Loucy (cell line): ENCODE data around the gene TNIP3.

Experiments
- H2AFZ ChIP-seq: fragments of 200-600 bp; sonication (generic); 2 replicates; pipeline ENCODE4 v1.6.0; 2016; ENCODE audit warnings: antibody characterized with exemption, mild to moderate bottlenecking, low read length, moderate library complexity
- H3F3A ChIP-seq: fragments of 200-600 bp; 2 replicates; pipeline ENCODE4 v1.6.0; 2016; ENCODE audit warnings: antibody characterized with exemption, low read depth, mild to moderate bottlenecking
- H3K27me3 ChIP-seq: fragments of 200-600 bp; sonication (generic); 2 replicates; pipeline ENCODE4 v1.6.1; 2014; ENCODE audit warnings: low read length, mild to moderate bottlenecking; ENCODE audit not compliant: insufficient read depth, poor library complexity, severe bottlenecking
- H3K36me3 ChIP-seq: fragments of 200-600 bp; sonication (generic); 2 replicates; pipeline ENCODE4 v1.6.1; 2016; ENCODE audit warnings: low read length; ENCODE audit not compliant: insufficient read depth
- H3K4me1 ChIP-seq: fragments of 200-600 bp; sonication (generic); 2 replicates; pipeline ENCODE4 v1.5.1; 2014; ENCODE audit warnings: low read length, mild to moderate bottlenecking; ENCODE audit not compliant: insufficient read depth, poor library complexity, severe bottlenecking
- H3K4me2 ChIP-seq: fragments of 200-600 bp; sonication (generic); 2 replicates; pipeline ENCODE4 v1.6.0; 2014; ENCODE audit warnings: antibody characterized with exemption, low read length, low read depth, mild to moderate bottlenecking; ENCODE audit not compliant: poor library complexity, severe bottlenecking
- H3K4me3 ChIP-seq: fragments of 200-600 bp; sonication (generic); 2 replicates; pipeline ENCODE4 v1.5.1; 2014; ENCODE audit warnings: low read length, mild to moderate bottlenecking, mixed read lengths; ENCODE audit not compliant: poor library complexity, severe bottlenecking
- H3K79me2 ChIP-seq: fragments of 200-600 bp; sonication (generic); 2 replicates; pipeline ENCODE4 v1.6.1; 2014; ENCODE audit warnings: low read length; ENCODE audit not compliant: insufficient read depth
- H3K9ac ChIP-seq: fragments of 200-600 bp; sonication (generic); 2 replicates; pipeline ENCODE4 v1.6.0; 2014; ENCODE audit warnings: mild to moderate bottlenecking, low read depth, low read length, moderate library complexity; ENCODE audit not compliant: poor library complexity, severe bottlenecking
- H3K9me2 ChIP-seq: fragments of 200-600 bp; sonication (generic); replicated peaks from 2 replicates; pipeline ENCODE4 v1.6.1; 2016; ENCODE audit warnings: low read depth, low read length, mixed read lengths
- H3K9me3 ChIP-seq: fragments of 200-600 bp; sonication (generic); 2 replicates; pipeline ENCODE4 v1.6.1; 2014; ENCODE audit warnings: mild to moderate bottlenecking, antibody characterized with exemption, low read length, low read depth; ENCODE audit not compliant: insufficient read depth
- H4K20me1 ChIP-seq: fragments of 200-600 bp; sonication (generic); 2 replicates; pipeline ENCODE4 v1.6.0; 2014; ENCODE audit warnings: antibody characterized with exemption, low read length, mild to moderate bottlenecking; ENCODE audit not compliant: insufficient read depth, poor library complexity, severe bottlenecking
- EZH2phosphoT487 ChIP-seq: fragments of 200-600 bp; IDR thresholded peaks from 2 replicates; pipeline ENCODE4 v1.6.1; 2018; ENCODE audit warnings: antibody characterized with exemption, mild to moderate bottlenecking, moderate library complexity, borderline replicate concordance
- TF ChIP-seq, protein P1 (sequence below): fragments of 200-600 bp; sonication (generic); conservative IDR thresholded peaks from 2 replicates; pipeline ENCODE4 v1.5.1; 2014; ENCODE audit warnings: mild to moderate bottlenecking, antibody characterized with exemption, low read length

TNIP3 gene

DNA sequence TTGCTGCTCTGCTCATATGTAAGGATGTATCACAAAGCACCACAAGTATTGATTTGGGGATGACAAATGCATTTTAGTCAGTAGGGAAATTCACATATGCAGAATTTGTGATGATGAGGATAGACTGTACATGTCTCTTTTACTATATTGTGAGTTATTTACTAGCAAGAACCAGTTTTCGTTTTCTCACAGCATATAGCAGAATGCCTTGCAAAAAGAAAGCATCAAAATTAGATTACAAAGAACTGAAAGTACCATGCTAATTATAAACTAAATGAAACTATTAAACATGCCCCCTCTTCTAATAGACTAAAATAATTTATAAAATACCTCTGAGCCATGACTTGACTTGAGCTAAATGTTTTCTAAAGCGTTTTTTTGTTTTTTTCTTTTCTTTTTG lies 20.1 kb downstream of the TNIP3 start:
- TF ChIP-seq EZH2phosphoT487: no peak
- TF ChIP-seq, protein P1, sequence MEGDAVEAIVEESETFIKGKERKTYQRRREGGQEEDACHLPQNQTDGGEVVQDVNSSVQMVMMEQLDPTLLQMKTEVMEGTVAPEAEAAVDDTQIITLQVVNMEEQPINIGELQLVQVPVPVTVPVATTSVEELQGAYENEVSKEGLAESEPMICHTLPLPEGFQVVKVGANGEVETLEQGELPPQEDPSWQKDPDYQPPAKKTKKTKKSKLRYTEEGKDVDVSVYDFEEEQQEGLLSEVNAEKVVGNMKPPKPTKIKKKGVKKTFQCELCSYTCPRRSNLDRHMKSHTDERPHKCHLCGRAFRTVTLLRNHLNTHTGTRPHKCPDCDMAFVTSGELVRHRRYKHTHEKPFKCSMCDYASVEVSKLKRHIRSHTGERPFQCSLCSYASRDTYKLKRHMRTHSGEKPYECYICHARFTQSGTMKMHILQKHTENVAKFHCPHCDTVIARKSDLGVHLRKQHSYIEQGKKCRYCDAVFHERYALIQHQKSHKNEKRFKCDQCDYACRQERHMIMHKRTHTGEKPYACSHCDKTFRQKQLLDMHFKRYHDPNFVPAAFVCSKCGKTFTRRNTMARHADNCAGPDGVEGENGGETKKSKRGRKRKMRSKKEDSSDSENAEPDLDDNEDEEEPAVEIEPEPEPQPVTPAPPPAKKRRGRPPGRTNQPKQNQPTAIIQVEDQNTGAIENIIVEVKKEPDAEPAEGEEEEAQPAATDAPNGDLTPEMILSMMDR: no peak
- Histone ChIP-seq H3K9ac (no peak overlapping the region), H3K4me2 (no peak overlapping the region), H3K27me3 (no peaks in the 10 kb centered on the region), H3K9me2 (no peaks in the 10 kb centered on the region), H4K20me1 (no peaks in the 10 kb centered on the region), H3K9me3 (no peaks in the 10 kb centered on the region), H2AFZ (no peak overlapping the region), H3K4me1 (peaks cover 2% of the 10 kb centered on the region), H3F3A (no peaks in the 10 kb centered on the region), H3K36me3 (no peaks in the 10 kb centered on the region), H3K4me3 (no peak overlapping the region), H3K79me2 (no peaks in the 10 kb centered on the region)

DNA sequence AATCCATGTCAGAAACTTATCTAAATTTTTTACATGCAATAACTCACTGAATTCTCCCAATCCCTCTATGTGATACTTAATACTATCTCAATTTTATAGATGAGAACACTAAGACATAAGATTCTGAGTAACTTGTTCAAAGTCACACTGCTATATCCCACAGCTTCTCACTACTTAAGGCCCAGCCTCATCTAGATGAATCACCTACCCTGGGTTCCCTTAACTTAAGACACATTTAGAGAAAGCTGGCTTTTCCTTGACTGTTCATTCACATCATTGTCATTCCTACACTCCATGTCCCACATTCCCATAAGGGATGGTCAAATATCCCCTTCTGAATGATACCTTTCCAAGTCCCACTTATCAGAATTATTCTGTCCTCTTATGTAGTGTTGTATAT lies 21.0 kb downstream of the TNIP3 start:
- Histone ChIP-seq H3K4me2 (no peak overlapping the region), H4K20me1 (no peaks in the 10 kb centered on the region), H3K9me2 (no peaks in the 10 kb centered on the region), H3K9me3 (no peaks in the 10 kb centered on the region), H3K79me2 (no peaks in the 10 kb centered on the region), H3K27me3 (no peaks in the 10 kb centered on the region), H3K36me3 (no peaks in the 10 kb centered on the region), H3K4me1 (peaks cover 2% of the 10 kb centered on the region), H3K9ac (no peak overlapping the region), H3K4me3 (no peak overlapping the region), H2AFZ (no peak overlapping the region), H3F3A (no peaks in the 10 kb centered on the region)
- TF ChIP-seq, protein P1: no peak
- no peak for TF ChIP-seq EZH2phosphoT487

DNA sequence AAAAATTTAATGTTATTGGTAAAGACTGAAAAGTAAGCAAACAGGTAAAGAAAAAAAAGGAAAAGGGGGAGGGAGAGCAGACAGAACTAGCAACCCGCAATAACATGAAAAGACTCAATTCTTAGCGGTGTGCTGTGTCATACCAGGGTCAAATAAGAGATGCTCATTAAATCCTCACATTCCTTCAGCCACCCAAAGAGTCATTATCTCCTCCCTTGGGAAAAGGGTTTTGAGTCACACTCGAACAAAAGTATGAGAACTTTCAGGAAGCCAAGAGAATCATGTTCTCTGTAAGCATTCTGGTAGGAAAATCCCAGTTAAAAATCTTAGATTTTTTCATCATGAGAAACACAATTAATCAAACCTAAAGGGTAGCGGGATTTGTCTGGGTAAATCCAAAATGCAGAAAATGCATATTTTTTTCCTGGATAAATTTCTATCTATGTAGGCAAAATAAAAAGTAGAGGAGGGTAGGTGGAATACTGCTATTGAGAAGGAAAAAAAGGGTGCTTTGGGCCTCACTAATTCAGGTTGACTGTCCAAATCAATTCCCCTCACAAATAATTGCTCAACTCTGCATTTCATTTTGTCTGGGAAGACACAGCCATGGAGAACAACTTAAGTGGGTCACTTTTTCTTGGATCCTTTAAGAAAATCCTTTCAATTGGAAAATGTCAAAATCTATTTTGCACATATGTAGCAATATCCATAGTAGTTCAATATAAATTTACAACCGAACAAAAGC lies 23.2 kb downstream of the TNIP3 start:
- H3K9me2 ChIP-seq: no peaks in the 10 kb centered on the region
- no peaks in the 10 kb centered on the region for H3F3A ChIP-seq
- no peaks in the 10 kb centered on the region for H3K36me3 ChIP-seq
- no peaks in the 10 kb centered on the region for H3K9me3 ChIP-seq
- no peak overlapping the region for H3K9ac ChIP-seq
- H4K20me1 ChIP-seq: no peaks in the 10 kb centered on the region
- H3K4me2 ChIP-seq: no peak overlapping the region
- H3K4me1 ChIP-seq: peaks cover 2% of the 10 kb centered on the region
- no peak overlapping the region for H2AFZ ChIP-seq
- TF ChIP-seq, protein P1: no peak
- no peak for TF ChIP-seq EZH2phosphoT487
- no peaks in the 10 kb centered on the region for H3K27me3 ChIP-seq
- H3K79me2 ChIP-seq: no peaks in the 10 kb centered on the region
- no peak overlapping the region for H3K4me3 ChIP-seq
